ENCODE data around the gene TIMMDC1. TPM values are rescaled to one million over a fixed set of nuclear protein-coding genes. Genes with fewer than 3 reads are reported as not detected.

The TIMMDC1 gene
- total and polyA plus RNA-seq, 10 of the 15 experiments (the other 5 are each of a cell fraction or from before 2014, with no cell fraction given) = 55.9 to 146 (median 72.1) TPM

- no peak for TF ChIP-seq MTA3 (IDR thresholded peaks at IDR 0.05; ENCODE audit: borderline replicate concordance, low read length)
- peak; percentile 87 for TF ChIP-seq POU2F2 (IDR thresholded peaks at IDR 0.05; ENCODE audit: borderline replicate concordance, low read depth, low read length)
- TF ChIP-seq SMAD1 (IDR thresholded peaks at IDR 0.05; ENCODE audit: low read depth, partially characterized antibody) = no peak
- peak; percentile 29; the same call in 1 of the 2 replicates for TF ChIP-seq WRNIP1 (IDR thresholded peaks at IDR 0.05; ENCODE audit: borderline replicate concordance, low read depth, low read length)
- no peak for TF ChIP-seq MEF2B (IDR thresholded peaks at IDR 0.05; ENCODE audit: partially characterized antibody, poor library complexity, severe bottlenecking)
- TF ChIP-seq STAT3 (IDR thresholded peaks at IDR 0.05; ENCODE audit: low read depth, low read length) = no peak
- 0 out of 2 replicates have a peak, but pooled peaks have one; percentile 8 for TF ChIP-seq TCF7 (IDR thresholded peaks at IDR 0.05; ENCODE audit: borderline replicate concordance)
- no peak; the same call in 1 of the 2 replicates for TF ChIP-seq ZNF384 (IDR thresholded peaks at IDR 0.05; ENCODE audit: borderline replicate concordance, low read depth, low read length)
Measured at GRCh38 chr3:119498186-119499011, at the start of gene TIMMDC1 (continued).

GRCh38 chr3:119453822-119454221 lies 44.5 kb upstream of the TIMMDC1 start:
- intact Hi-C loops (cut with micrococcal nuclease; ENCODE audit: unreplicated experiment) (no loop called here), in situ Hi-C loops (cut with MboI) (no loop called here)
- ChIA-PET SMC1A (ENCODE audit: uncharacterized antibody, unreplicated experiment) (interaction anchor here (1.0 to 1.1 kb wide), 4 partner anchors 16 to 227 kb away, joined by 3 to 4 read pairs (median 3); no protein-coding TSS in a partner anchor), CTCF (interaction anchor here (0.6 to 1.4 kb wide), 4 partner anchors 104 to 179 kb away, joined by 3 read pairs; no protein-coding TSS in a partner anchor), POLR2A (interaction anchor here (0.7 to 1.2 kb wide), 3 partner anchors 9 to 44 kb away, joined by 3 to 4 read pairs (median 3); partner anchors contain the start of gene TIMMDC1), RAD21 (ENCODE audit: unreplicated experiment) (no interaction called here)
- ATAC-seq (no peak), FAIRE-seq (no peak), DNase-seq (ENCODE audit: low read depth, low spot score) (no peak)
- Histone ChIP-seq H3K27ac (ENCODE audit: control insufficient read depth, insufficient read depth) (no peak overlapping the region), H3K36me3 (ENCODE audit: control insufficient read depth in 2 of 2, insufficient read depth in 2 of 2, low read length in 1 of 2) (peaks cover 1 to 47% of the 10 kb centered on the region in 2 experiments; a peak in 3 of 4 replicates), H3K4me2 (ENCODE audit: control insufficient read depth, insufficient read depth) (no peak overlapping the region), H3K4me1 (ENCODE audit: control insufficient read depth, insufficient read depth, low read length) (no peaks in the 10 kb centered on the region), H3K4me3 (no peak overlapping the region), H2AFZ (ENCODE audit: control insufficient read depth, low read depth, low read length) (no peak overlapping the region), H3K79me2 (ENCODE audit: control insufficient read depth, insufficient read depth, low read length) (peaks cover 8% of the 10 kb centered on the region), H3K27me3 (replicated peaks in 1 of 2; ENCODE audit: control insufficient read depth in 2 of 2, insufficient read depth in 2 of 2, low read length in 1 of 2) (no peaks in the 10 kb centered on the region), H3K9ac (ENCODE audit: control insufficient read depth, insufficient read depth, low read length) (no peak overlapping the region), H3K9me3 (replicated peaks; ENCODE audit: control insufficient read depth, insufficient read depth, low read length) (no peaks in the 10 kb centered on the region), H4K20me1 (ENCODE audit: control insufficient read depth, insufficient read depth) (no peaks in the 10 kb centered on the region)
- no TSS peak for BruUV-seq (replicated peaks)
- 96% methylated on average over 1 of the region's 1 CpG for WGBS (ENCODE audit: insufficient coverage, insufficient replicate concordance, low lambda C conversion rate, missing lambda C conversion rate)
- TF ChIP-seq, protein P1, sequence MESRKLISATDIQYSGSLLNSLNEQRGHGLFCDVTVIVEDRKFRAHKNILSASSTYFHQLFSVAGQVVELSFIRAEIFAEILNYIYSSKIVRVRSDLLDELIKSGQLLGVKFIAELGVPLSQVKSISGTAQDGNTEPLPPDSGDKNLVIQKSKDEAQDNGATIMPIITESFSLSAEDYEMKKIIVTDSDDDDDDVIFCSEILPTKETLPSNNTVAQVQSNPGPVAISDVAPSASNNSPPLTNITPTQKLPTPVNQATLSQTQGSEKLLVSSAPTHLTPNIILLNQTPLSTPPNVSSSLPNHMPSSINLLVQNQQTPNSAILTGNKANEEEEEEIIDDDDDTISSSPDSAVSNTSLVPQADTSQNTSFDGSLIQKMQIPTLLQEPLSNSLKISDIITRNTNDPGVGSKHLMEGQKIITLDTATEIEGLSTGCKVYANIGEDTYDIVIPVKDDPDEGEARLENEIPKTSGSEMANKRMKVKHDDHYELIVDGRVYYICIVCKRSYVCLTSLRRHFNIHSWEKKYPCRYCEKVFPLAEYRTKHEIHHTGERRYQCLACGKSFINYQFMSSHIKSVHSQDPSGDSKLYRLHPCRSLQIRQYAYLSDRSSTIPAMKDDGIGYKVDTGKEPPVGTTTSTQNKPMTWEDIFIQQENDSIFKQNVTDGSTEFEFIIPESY (IDR thresholded peaks at IDR 0.05) = no peak
- TF ChIP-seq NR2C1 (IDR thresholded peaks at IDR 0.05) (no peak), TCF7 (IDR thresholded peaks at IDR 0.05; ENCODE audit: borderline replicate concordance) (no peak), CEBPZ (IDR thresholded peaks at IDR 0.05; ENCODE audit: low read depth, low read length) (no peak), SREBF1 (IDR thresholded peaks at IDR 0.05; ENCODE audit: low read length) (no peak), SIN3A (IDR thresholded peaks at IDR 0.05; ENCODE audit: low read depth, low read length) (no peak), ATF3 (IDR thresholded peaks at IDR 0.05; ENCODE audit: borderline replicate concordance, extremely low read depth, low read depth, low read length) (no peak), PAX5 (IDR thresholded peaks at IDR 0.05; ENCODE audit: borderline replicate concordance, low read depth, low read length) (no peak), NFXL1 (IDR thresholded peaks at IDR 0.05; ENCODE audit: borderline replicate concordance) (no peak)

Data from GM12878 (cell line).